H1 (cell line): ENCODE results near the gene HYCC1. TPM values are rescaled to one million over a fixed set of nuclear protein-coding genes. Genes with fewer than 3 reads are reported as not detected.

Experiments used
- BCL11A ChIP-seq, 2 experiments: IDR thresholded peaks; one replicate each; pipeline ENCODE4 v1.6.1; 2011; ENCODE audit warnings: low read depth in 2 of 2, low read length in 2 of 2, mild to moderate bottlenecking in 2 of 2
- KDM4A ChIP-seq: IDR thresholded peaks from one replicate; pipeline ENCODE4 v1.7.1; 2012; ENCODE audit warnings: low read depth, mild to moderate bottlenecking, moderate library complexity, low read length, inconsistent platforms; ENCODE audit not compliant: severe bottlenecking
- POU5F1 ChIP-seq: IDR thresholded peaks from 2 replicates; pipeline ENCODE4 v1.6.1; 2011; ENCODE audit warnings: low read depth, mild to moderate bottlenecking, low read length, moderate library complexity
- SIN3A ChIP-seq, 2 experiments: IDR thresholded peaks in 1 of 2; conservative IDR thresholded peaks in 1 of 2; 2 replicates each; pipeline ENCODE4 v1.6.1; 2011 to 2012; ENCODE audit warnings: low read length in 2 of 2, improper control_type of control experiment in 1 of 2, low read depth in 1 of 2, mild to moderate bottlenecking in 1 of 2
- SIRT6 ChIP-seq: IDR thresholded peaks from one replicate; pipeline ENCODE4 v1.7.1; 2012; ENCODE audit warnings: low read length, inconsistent platforms
- SRF ChIP-seq: IDR thresholded peaks from 2 replicates; pipeline ENCODE4 v1.6.1; 2011; ENCODE audit warnings: mild to moderate bottlenecking, low read depth, low read length, moderate library complexity
- TCF12 ChIP-seq: IDR thresholded peaks from 2 replicates; pipeline ENCODE4 v1.6.1; 2011; ENCODE audit warnings: low read depth, mild to moderate bottlenecking, low read length
- YY1 ChIP-seq: IDR thresholded peaks from 2 replicates; pipeline ENCODE4 v1.6.1; 2011; ENCODE audit warnings: low read depth, mild to moderate bottlenecking, low read length
- polyA plus RNA-seq, 7 experiments: library from polyadenylated mRNA; depleted of rRNA in 3 of 7; stranded (reverse) in 5 of 7; unstranded in 2 of 7; fragments of >200 nt in 5 of 7; fragments of 200-250 nt in 2 of 7; gene quantifications; 1 replicate in 5 of 7; 2 replicates in 1 of 7; 4 replicates in 1 of 7; pipeline versions ENCODE4 v1.2.1 to v1.2.3, GENCODE V29; 2011 to 2013; ENCODE audit warnings: missing spikeins in 2 of 7, mixed read lengths in 2 of 7
- total RNA-seq: library from RNA; stranded (reverse); fragmentation: NEBNext Ultra II Directional; extraction: Animal tissue kit (Norgen Biotek cat#: 25700); gene quantifications from 2 replicates; pipeline ENCODE4 v1.2.1, GENCODE V29; 2021

Gene HYCC1
- total and polyA plus RNA-seq, 2 of the 8 experiments (the other 6 are each of a cell fraction or from before 2014, with no cell fraction given): 20.2 to 142 TPM

DNA sequence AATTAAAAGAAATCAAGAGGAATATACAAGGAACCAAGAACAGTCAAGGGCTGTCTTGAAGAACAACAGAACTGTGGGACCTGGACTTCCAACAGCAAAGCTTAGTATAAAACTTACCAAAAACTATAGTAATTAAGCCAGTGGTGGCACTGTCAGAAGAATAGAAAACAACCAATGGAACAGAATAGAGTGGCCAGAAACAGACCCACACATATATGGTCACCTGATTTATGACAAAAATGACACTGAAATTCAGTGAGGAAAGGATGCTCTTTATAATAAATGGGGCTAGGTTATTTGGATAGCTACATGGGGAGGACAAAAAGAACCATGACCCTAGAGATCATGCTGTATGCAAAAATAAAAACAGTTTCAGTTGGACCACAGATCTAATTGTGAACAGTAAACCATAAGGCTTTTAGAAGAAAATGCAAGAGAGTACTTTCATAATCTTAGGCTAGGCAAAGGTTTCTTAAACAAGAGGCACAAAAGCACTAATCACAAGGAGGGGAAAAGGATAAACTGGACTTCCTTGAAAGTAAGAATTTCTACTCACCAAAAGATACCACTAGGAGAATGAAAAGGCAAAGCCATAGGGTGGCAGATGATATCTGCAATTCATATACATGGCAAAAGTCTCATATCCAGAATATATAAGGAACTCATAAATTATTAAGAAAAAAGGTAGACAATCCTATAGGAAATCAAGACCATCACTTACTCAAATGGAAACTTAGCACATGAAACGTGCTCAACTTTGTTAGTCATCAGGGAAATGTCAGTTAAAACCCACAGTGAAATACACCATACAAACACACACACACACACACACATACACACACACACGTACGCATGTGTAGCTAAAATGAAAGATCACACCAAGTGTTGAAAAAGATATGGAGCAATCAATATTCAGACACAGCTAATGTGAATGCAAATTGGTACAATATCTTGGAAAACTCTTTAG lies 20.8 kb downstream of the HYCC1 start (continued):
- TF ChIP-seq SRF: no peak
- TF ChIP-seq TCF12: no peak
- TF ChIP-seq KDM4A: no peak
- TF ChIP-seq SIN3A (conservative IDR thresholded peaks at IDR 0.05 in 1 of 2, IDR thresholded peaks at IDR 0.05 in 1 of 2; ENCODE audit: low read depth in 1 of 2, low read length in 2 of 2): no peak
- no peak for TF ChIP-seq SIRT6
- TF ChIP-seq POU5F1: no peak
- no peak for TF ChIP-seq BCL11A (IDR thresholded peaks at IDR 0.05; ENCODE audit: low read depth in 2 of 2, low read length in 2 of 2)
- TF ChIP-seq YY1: no peak
- TF ChIP-seq, all 59 proteins: peak for 0
